Lung (tissue), 12 donors: ENCODE data around the gene CDHR1. TPM values are rescaled to one million over a fixed set of nuclear protein-coding genes. Genes with fewer than 3 reads are reported as not detected.

Source experiments
- ATAC-seq: fragments of 200-7000 bp; cut with Tn5 transposase; one replicate; pipeline ENCODE4 v1.9.1; 2020; ENCODE audit warnings: moderate number of reproducible peaks; ENCODE audit not compliant: insufficient read depth, low FRiP score
- DNase-seq, 3 donors: peaks; one replicate each; pipeline ENCODE4 v3.0.0-alpha.2; 2013 to 2017
- H3K27ac ChIP-seq, 2 donors: one replicate each; pipeline ENCODE4 v1.5.1; 2013; ENCODE audit warnings: mild to moderate bottlenecking in 2 of 2, moderate library complexity in 2 of 2, control low read depth in 1 of 2, inconsistent platforms in 1 of 2, low read depth in 1 of 2, low read length in 1 of 2
- H3K27me3 ChIP-seq, 3 donors: one replicate each; pipeline ENCODE4 v1.5.1; 2013; ENCODE audit warnings: low read length in 2 of 3; ENCODE audit not compliant: control insufficient read depth in 3 of 3, insufficient read depth in 3 of 3
- H3K36me3 ChIP-seq, 4 donors: one replicate each; pipeline ENCODE4 v1.5.1; 2013; ENCODE audit warnings: low read length in 4 of 4, mild to moderate bottlenecking in 1 of 4, moderate library complexity in 1 of 4; ENCODE audit not compliant: control insufficient read depth in 4 of 4, insufficient read depth in 4 of 4
- H3K4me1 ChIP-seq, 5 donors: one replicate each; pipeline ENCODE4 v1.5.1; 2013; ENCODE audit warnings: low read length in 5 of 5, mild to moderate bottlenecking in 2 of 5, moderate library complexity in 1 of 5; ENCODE audit not compliant: control insufficient read depth in 5 of 5, insufficient read depth in 5 of 5
- H3K4me3 ChIP-seq: one replicate; pipeline ENCODE4 v1.5.1; 2013; ENCODE audit warnings: mild to moderate bottlenecking, control low read depth, moderate library complexity
- H3K9ac ChIP-seq, 2 donors: one replicate each; pipeline ENCODE4 v1.5.1; 2013; ENCODE audit warnings: low read length in 2 of 2, control low read depth in 1 of 2; ENCODE audit not compliant: insufficient read depth in 1 of 2
- H3K9me3 ChIP-seq, 4 donors: one replicate each; pipeline ENCODE4 v1.5.1; 2013; ENCODE audit warnings: low read length in 3 of 4, mild to moderate bottlenecking in 1 of 4, moderate library complexity in 1 of 4; ENCODE audit not compliant: control insufficient read depth in 4 of 4, insufficient read depth in 3 of 4
- WGBS, 2 donors: extraction: QIAGEN DNeasy Blood & Tissue Kit; methylation state at CpG; one replicate each; pipeline ENCODE4 v1.1.7; 2013; 5-methylcytosine and 5-hydroxymethylcytosine counted together
- polyA plus RNA-seq, 2 donors: library from polyadenylated mRNA; stranded (reverse); fragments of 200-250 nt; gene quantifications; one replicate each; pipeline ENCODE4 v1.2.1, GENCODE V29; 2013
- total RNA-seq, 2 donors: library from RNA; depleted of rRNA in 1 of 2; stranded (reverse); fragments of >200 nt in 1 of 2; gene quantifications; one replicate each; pipeline ENCODE4 v1.2.1, GENCODE V29; 2014 to 2021
- TF ChIP-seq, protein P1 (sequence below): IDR thresholded peaks from 2 replicates; pipeline ENCODE4 v1.5.1; 2012; ENCODE audit warnings: mild to moderate bottlenecking; ENCODE audit errors: control extremely low read depth, extremely low read depth
- donor health status: control.
- donor health status: control.
- donor health status: Bipolar disorder and iron deficiency.
- donor health status: healthy.
- donor health status: DM: yes; HTN: yes; CAD: no.

The CDHR1 gene
- total and polyA plus RNA-seq, 4 donors, result 0.10 to 0.49 (median 0.32) TPM

DNA sequence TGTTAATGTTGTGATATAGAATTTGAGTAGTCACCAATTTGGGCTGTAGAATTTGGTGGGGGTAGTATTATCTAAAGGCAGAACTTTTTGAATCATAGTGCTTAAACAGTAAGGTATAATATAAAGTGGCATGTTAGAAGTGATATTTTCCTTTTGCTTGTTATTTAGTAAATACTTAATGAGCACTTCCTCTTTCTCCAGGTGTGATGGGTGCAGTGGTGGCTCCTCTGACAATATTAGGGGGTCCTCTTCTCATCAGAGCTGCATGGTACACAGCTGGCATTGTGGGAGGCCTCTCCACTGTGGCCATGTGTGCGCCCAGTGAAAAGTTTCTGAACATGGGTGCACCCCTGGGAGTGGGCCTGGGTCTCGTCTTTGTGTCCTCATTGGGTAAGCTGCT lies 44.5 kb upstream of the CDHR1 start:
- Histone ChIP-seq H3K27ac (no peak overlapping the region), H3K9me3 (no peaks in the 10 kb centered on the region), H3K9ac (no peak overlapping the region), H3K4me1 (no peaks in the 10 kb centered on the region), H3K4me3 (no peak overlapping the region), H3K27me3 (no peaks in the 10 kb centered on the region), H3K36me3 (peaks cover 29 to 55% (median 44%) of the 10 kb centered on the region in 4 donors)
- WGBS, 2 donors, result 94% methylated on average over 2 of the region's 2 CpGs
- ATAC-seq (no peak), DNase-seq (no peak)
- TF ChIP-seq, protein P1, sequence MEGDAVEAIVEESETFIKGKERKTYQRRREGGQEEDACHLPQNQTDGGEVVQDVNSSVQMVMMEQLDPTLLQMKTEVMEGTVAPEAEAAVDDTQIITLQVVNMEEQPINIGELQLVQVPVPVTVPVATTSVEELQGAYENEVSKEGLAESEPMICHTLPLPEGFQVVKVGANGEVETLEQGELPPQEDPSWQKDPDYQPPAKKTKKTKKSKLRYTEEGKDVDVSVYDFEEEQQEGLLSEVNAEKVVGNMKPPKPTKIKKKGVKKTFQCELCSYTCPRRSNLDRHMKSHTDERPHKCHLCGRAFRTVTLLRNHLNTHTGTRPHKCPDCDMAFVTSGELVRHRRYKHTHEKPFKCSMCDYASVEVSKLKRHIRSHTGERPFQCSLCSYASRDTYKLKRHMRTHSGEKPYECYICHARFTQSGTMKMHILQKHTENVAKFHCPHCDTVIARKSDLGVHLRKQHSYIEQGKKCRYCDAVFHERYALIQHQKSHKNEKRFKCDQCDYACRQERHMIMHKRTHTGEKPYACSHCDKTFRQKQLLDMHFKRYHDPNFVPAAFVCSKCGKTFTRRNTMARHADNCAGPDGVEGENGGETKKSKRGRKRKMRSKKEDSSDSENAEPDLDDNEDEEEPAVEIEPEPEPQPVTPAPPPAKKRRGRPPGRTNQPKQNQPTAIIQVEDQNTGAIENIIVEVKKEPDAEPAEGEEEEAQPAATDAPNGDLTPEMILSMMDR, result no peak

DNA sequence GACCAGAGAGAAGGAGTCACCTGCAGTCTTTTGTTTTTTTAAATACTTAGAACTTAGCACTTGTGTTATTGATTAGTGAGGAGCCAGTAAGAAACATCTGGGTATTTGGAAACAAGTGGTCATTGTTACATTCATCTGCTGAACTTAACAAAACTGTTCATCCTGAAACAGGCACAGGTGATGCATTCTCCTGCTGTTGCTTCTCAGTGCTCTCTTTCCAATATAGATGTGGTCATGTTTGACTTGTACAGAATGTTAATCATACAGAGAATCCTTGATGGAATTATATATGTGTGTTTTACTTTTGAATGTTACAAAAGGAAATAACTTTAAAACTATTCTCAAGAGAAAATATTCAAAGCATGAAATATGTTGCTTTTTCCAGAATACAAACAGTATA lies 41.6 kb upstream of the CDHR1 start:
- Histone ChIP-seq H3K27ac (no peak overlapping the region), H3K9me3 (no peaks in the 10 kb centered on the region), H3K27me3 (no peaks in the 10 kb centered on the region), H3K9ac (no peak overlapping the region), H3K36me3 (peaks cover 20 to 37% (median 28%) of the 10 kb centered on the region in 4 donors), H3K4me3 (no peak overlapping the region), H3K4me1 (no peaks in the 10 kb centered on the region)
- ATAC-seq (no peak), DNase-seq (no peak)
- TF ChIP-seq, protein P1, result no peak

DNA sequence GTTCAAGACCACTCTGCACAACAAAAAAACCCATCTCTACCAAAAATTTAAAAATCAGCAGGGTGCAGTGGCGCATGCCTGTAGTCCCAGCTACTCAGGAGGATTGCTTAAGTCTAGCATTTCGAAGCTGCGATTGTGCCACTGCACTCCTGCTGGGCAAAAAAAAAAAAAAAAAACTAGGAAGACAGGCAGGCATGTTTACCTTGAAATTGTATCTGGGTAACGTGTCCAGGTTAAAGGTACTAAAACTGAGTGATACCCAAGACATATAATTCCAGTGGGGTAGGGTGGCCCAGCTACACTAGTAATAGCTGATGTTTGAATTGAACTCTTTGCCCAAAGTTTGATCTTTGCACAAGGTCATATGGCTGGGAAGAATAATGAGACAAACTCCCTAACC lies 38.8 kb upstream of the CDHR1 start:
- WGBS, 2 donors, result 60 to 89% methylated on average over 4 of the region's 4 CpGs
- Histone ChIP-seq H3K9me3 (no peaks in the 10 kb centered on the region), H3K36me3 (peaks cover 10 to 19% (median 15%) of the 10 kb centered on the region in 4 donors), H3K9ac (no peak overlapping the region), H3K27me3 (no peaks in the 10 kb centered on the region), H3K4me1 (peaks cover 0 to 2% (median 0%) of the 10 kb centered on the region in 5 donors), H3K27ac (no peak overlapping the region), H3K4me3 (no peak overlapping the region)
- TF ChIP-seq, protein P1, result no peak
- DNase-seq (no peak), ATAC-seq (no peak)

DNA sequence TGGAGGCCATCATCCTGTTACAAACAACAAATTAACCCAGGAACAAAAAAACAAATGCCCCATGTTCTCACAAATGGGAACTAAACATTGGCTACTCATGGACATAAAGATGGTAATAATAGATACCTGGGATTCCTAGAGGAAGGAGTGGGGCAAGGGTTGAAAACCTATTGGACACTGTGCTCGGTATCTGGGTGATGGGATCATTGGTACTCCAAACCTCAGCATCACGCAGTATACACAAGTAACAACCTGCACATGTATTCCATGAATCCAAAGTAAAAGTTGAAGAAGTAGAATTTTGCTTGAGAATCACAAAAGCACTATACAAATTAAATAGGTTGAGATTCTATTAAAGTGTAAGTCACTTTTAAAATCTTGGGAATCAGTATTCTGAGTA lies 38.3 kb upstream of the CDHR1 start:
- Histone ChIP-seq H3K36me3 (peaks cover 7 to 14% (median 12%) of the 10 kb centered on the region in 4 donors), H3K27me3 (no peaks in the 10 kb centered on the region), H3K4me1 (peaks cover 0 to 2% (median 0%) of the 10 kb centered on the region in 5 donors), H3K4me3 (no peak overlapping the region), H3K9ac (no peak overlapping the region), H3K9me3 (no peaks in the 10 kb centered on the region), H3K27ac (no peak overlapping the region)
- ATAC-seq (no peak), DNase-seq (no peak)
- WGBS, 2 donors, result 91 to 97% methylated on average over 2 of the region's 2 CpGs
- TF ChIP-seq, protein P1, result no peak
